ENCODE results near the gene ZNF185. TPM values are rescaled to one million over a fixed set of nuclear protein-coding genes. Genes with fewer than 3 reads are reported as not detected.
"Not testable (repeated sequence)": the region's sequence is repeated elsewhere in the genome, so short reads cannot be mapped to it uniquely, and the experiment has no call there.

ZNF185 gene
- polyA plus RNA-seq, 1 donor from 2014 or later = 2.8 TPM

DNA sequence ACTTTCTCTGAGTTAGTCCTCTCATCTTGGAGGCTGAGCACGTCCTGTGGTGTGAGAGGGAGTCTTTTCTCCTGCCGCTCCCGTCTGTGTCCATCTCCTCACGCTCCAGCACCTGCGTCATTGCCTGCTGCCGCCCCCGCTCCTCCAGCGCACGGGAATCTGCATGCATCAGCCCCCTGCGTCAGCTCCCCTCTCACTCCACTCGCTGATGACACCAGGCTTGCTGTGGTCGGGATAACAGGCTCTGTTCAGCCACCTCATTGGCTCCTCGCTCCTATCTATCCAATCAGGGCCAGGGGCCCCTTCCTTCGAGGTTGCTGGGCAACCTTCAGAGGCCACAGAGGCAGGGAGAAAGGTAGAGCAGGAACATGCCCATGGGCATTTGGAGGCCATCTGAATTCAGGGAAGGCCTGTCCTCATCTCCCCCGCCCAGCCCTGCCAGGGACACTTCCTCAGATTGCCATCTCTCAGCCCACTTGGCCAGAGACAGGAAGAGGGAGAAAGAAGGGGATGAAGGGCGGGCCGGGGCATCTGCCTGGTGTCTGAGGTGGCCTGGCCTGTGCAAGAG, 9.3 kb downstream of the ZNF185 start:
- Histone ChIP-seq H3K9me3 (ENCODE audit: low read length) (no peaks in the 10 kb centered on the region), H3K79me2 (replicated peaks; ENCODE audit: insufficient read depth, low read length) (no peaks in the 10 kb centered on the region), H3F3A (ENCODE audit: insufficient read depth, low read length, poor library complexity, severe bottlenecking) (no peaks in the 10 kb centered on the region), H3K9me2 (ENCODE audit: insufficient read depth, low read length) (no peaks in the 10 kb centered on the region), H3K27ac (ENCODE audit: low read length) (peak overlapping the region; percentile 58), H3K4me3 (ENCODE audit: low read length) (peak overlapping the region; percentile 15), H3K9ac (ENCODE audit: low read length) (peak overlapping the region; percentile 39), H4K20me1 (ENCODE audit: insufficient read depth) (no peaks in the 10 kb centered on the region), H3K4me2 (ENCODE audit: low read length) (no peak overlapping the region), H3K27me3 (ENCODE audit: insufficient read depth, low read depth, low read length) (no peaks in the 10 kb centered on the region), H2AFZ (ENCODE audit: low read depth, low read length) (no peak overlapping the region), H3K36me3 (ENCODE audit: insufficient read depth, low read length) (no peaks in the 10 kb centered on the region)
- TF ChIP-seq, protein P1, sequence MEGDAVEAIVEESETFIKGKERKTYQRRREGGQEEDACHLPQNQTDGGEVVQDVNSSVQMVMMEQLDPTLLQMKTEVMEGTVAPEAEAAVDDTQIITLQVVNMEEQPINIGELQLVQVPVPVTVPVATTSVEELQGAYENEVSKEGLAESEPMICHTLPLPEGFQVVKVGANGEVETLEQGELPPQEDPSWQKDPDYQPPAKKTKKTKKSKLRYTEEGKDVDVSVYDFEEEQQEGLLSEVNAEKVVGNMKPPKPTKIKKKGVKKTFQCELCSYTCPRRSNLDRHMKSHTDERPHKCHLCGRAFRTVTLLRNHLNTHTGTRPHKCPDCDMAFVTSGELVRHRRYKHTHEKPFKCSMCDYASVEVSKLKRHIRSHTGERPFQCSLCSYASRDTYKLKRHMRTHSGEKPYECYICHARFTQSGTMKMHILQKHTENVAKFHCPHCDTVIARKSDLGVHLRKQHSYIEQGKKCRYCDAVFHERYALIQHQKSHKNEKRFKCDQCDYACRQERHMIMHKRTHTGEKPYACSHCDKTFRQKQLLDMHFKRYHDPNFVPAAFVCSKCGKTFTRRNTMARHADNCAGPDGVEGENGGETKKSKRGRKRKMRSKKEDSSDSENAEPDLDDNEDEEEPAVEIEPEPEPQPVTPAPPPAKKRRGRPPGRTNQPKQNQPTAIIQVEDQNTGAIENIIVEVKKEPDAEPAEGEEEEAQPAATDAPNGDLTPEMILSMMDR (IDR thresholded peaks at IDR 0.05; ENCODE audit: poor library complexity, severe bottlenecking) = no peak
- no peak for TF ChIP-seq MXI1 (conservative IDR thresholded peaks at IDR 0.05; ENCODE audit: poor library complexity, severe bottlenecking)
- TF ChIP-seq TAF1 (IDR thresholded peaks at IDR 0.05; ENCODE audit: low read depth) = no peak
- no peak for TF ChIP-seq REST (IDR thresholded peaks at IDR 0.05; ENCODE audit: borderline replicate concordance)
- peak; percentile 10 for TF ChIP-seq EP300 (conservative IDR thresholded peaks at IDR 0.05; ENCODE audit: poor library complexity, severe bottlenecking)

GRCh38 chrX:152908486-152908885, 10.6 kb downstream of the ZNF185 start:
- Histone ChIP-seq H4K20me1 (ENCODE audit: insufficient read depth) (no peaks in the 10 kb centered on the region), H3K4me2 (ENCODE audit: low read length) (no peak overlapping the region), H3K9me3 (ENCODE audit: low read length) (no peaks in the 10 kb centered on the region), H3K27ac (ENCODE audit: low read length) (no peak overlapping the region), H3K9me2 (ENCODE audit: insufficient read depth, low read length) (no peaks in the 10 kb centered on the region), H3K36me3 (ENCODE audit: insufficient read depth, low read length) (no peaks in the 10 kb centered on the region), H3F3A (ENCODE audit: insufficient read depth, low read length, poor library complexity, severe bottlenecking) (no peaks in the 10 kb centered on the region), H3K27me3 (ENCODE audit: insufficient read depth, low read depth, low read length) (no peaks in the 10 kb centered on the region), H3K9ac (ENCODE audit: low read length) (no peak overlapping the region), H3K4me3 (ENCODE audit: low read length) (no peak overlapping the region), H3K79me2 (replicated peaks; ENCODE audit: insufficient read depth, low read length) (no peaks in the 10 kb centered on the region), H2AFZ (ENCODE audit: low read depth, low read length) (no peak overlapping the region)
- TF ChIP-seq TAF1 (IDR thresholded peaks at IDR 0.05; ENCODE audit: low read depth) = no peak
- no peak for TF ChIP-seq REST (IDR thresholded peaks at IDR 0.05; ENCODE audit: borderline replicate concordance)
- TF ChIP-seq, protein P1 (IDR thresholded peaks at IDR 0.05; ENCODE audit: poor library complexity, severe bottlenecking) = no peak
- TF ChIP-seq EP300 (conservative IDR thresholded peaks at IDR 0.05; ENCODE audit: poor library complexity, severe bottlenecking) = no peak
- no peak for TF ChIP-seq RAD21 (conservative IDR thresholded peaks at IDR 0.05)
- TF ChIP-seq POLR2AphosphoS5 (IDR thresholded peaks at IDR 0.05) = no peak
- TF ChIP-seq SMC3 (conservative IDR thresholded peaks at IDR 0.05; ENCODE audit: poor library complexity) = no peak
- no peak for TF ChIP-seq MXI1 (conservative IDR thresholded peaks at IDR 0.05; ENCODE audit: poor library complexity, severe bottlenecking)
- no peak for TF ChIP-seq EZH2 (IDR thresholded peaks at IDR 0.05; ENCODE audit: borderline replicate concordance, insufficient read depth, low read length, poor library complexity, severe bottlenecking)

- H4K20me1 ChIP-seq (ENCODE audit: insufficient read depth); H3K9ac ChIP-seq (ENCODE audit: low read length); H3K79me2 ChIP-seq (replicated peaks; ENCODE audit: insufficient read depth, low read length); H3F3A ChIP-seq (ENCODE audit: insufficient read depth, low read length, poor library complexity, severe bottlenecking); H3K27me3 ChIP-seq (ENCODE audit: insufficient read depth, low read depth, low read length); H3K4me3 ChIP-seq (ENCODE audit: low read length); H3K36me3 ChIP-seq (ENCODE audit: insufficient read depth, low read length); H3K4me2 ChIP-seq (ENCODE audit: low read length); H3K9me3 ChIP-seq (ENCODE audit: low read length); H3K27ac ChIP-seq (ENCODE audit: low read length); H2AFZ ChIP-seq (ENCODE audit: low read depth, low read length); H3K9me2 ChIP-seq (ENCODE audit: insufficient read depth, low read length): not testable (repeated sequence)
Measured at GRCh38 chrX:152910018-152910417, 12.2 kb downstream of the ZNF185 start.
